ENCODE measurements around the gene TPCN2. TPM values are rescaled to one million over a fixed set of nuclear protein-coding genes. Genes with fewer than 3 reads are reported as not detected.

The TPCN2 gene
- total and polyA plus RNA-seq, 9 of the 15 experiments (the other 6 are each of a cell fraction or from before 2014, with no cell fraction given) = 0.66 to 10.2 (median 4.6) TPM

DNA sequence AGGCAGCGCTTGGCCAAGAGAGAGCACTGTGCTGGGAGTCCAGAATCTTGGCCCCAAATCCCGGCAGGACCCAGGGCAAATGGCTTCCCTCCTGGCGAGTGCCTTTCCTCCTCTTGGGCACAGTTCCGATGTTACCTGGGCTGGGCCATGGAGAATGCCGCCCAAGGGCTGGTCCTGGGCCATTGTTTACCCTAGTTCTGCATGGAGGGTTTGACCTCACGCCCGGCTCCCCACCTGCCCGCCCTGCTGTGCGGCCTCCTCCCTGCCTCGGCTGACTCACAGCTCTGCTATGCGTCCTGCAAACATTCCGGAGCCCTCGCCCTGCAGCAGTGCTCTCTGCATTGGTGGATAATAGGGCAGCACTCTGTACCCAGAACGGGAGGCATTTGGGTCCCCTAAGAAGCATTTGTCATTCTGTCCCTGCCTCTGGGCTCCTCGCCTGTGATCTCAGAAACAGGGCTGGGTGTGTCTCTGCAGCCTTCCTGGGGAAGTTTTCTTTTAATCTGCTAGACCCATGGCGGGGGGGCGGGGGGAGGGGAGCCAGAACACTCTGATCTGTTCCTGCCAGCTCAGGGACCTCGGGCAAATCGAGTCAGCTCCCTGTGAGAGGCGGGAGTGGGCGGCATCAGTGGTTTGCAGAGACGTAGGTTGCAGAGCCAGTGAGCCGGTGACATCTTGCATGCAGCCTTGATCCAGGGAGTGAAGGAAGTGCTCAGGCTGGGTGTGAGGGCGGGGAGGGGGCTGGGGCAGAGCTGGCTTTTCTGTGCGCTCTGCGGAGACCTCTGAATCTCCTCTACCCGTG is 74.1 kb downstream of the TPCN2 start (continued):
- no peak for TF ChIP-seq ZNF280B (CRISPR knock-in tag; IDR thresholded peaks at IDR 0.05)

DNA sequence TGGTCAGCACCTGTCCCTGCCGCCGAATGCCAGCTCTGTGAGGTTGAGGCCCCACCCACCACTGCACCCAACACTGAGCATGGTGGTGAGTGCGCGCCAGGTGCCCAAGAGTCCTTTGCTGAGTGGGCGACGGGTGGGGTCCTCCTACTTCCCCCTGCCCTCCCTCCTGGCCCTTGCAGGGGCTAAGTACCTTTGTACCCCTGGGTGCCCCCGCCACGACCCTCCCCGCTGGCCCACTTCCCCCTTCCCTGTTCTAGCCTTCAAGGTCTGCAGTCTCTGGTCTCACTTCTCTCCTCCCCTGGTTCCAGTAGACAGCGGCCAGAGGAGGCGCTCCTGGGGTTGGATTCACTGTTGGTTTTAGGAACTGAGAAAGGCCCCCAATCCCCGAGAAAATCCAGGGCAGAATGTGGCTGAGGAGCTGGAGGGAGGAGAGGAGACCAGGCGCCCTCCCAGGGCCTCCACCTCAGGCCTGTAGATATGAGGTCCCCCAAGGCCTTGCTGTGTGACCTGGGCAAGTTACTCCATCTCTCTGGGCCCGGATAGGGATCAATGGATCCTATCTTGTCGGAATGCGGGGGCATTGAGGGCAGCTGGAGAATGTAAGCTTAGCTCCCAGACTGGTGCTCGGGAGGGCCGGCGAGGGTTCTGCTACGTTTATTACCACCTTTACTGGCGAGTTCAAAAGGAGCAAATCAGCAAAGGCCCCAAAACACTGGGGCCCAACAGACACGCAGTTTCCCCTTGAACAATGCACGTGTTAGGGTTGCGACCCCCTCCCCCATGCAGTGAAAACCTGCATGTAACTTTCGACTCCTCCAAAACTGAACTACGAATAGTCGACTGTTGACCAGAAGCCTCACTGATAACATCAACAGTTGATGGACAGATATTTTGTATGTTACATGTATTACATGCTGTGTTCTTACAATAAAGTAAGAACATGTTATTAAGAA is 75.1 kb downstream of the TPCN2 start:
- no peaks in the 10 kb centered on the region for H3K9me1 ChIP-seq (ENCODE audit: control insufficient read depth, insufficient read depth, low read length)
- CTCF ChIA-PET (ENCODE audit: low intra/inter-chr PET ratio) = no interaction called here
- in situ Hi-C loops (cut with MboI) (no loop called here), intact Hi-C loops (cut with micrococcal nuclease) (no loop called here)
- TF ChIP-seq, protein P1, sequence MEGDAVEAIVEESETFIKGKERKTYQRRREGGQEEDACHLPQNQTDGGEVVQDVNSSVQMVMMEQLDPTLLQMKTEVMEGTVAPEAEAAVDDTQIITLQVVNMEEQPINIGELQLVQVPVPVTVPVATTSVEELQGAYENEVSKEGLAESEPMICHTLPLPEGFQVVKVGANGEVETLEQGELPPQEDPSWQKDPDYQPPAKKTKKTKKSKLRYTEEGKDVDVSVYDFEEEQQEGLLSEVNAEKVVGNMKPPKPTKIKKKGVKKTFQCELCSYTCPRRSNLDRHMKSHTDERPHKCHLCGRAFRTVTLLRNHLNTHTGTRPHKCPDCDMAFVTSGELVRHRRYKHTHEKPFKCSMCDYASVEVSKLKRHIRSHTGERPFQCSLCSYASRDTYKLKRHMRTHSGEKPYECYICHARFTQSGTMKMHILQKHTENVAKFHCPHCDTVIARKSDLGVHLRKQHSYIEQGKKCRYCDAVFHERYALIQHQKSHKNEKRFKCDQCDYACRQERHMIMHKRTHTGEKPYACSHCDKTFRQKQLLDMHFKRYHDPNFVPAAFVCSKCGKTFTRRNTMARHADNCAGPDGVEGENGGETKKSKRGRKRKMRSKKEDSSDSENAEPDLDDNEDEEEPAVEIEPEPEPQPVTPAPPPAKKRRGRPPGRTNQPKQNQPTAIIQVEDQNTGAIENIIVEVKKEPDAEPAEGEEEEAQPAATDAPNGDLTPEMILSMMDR (IDR thresholded peaks at IDR 0.05 in 2 of 3, conservative IDR thresholded peaks at IDR 0.05 in 1 of 3; ENCODE audit: insufficient read depth in 2 of 3, low read depth in 1 of 3, low read length in 3 of 3) = peak in 2 of 3 experiments; percentile 2 to 15; a peak in 1 of 6 replicates
- TF ChIP-seq, protein P2, sequence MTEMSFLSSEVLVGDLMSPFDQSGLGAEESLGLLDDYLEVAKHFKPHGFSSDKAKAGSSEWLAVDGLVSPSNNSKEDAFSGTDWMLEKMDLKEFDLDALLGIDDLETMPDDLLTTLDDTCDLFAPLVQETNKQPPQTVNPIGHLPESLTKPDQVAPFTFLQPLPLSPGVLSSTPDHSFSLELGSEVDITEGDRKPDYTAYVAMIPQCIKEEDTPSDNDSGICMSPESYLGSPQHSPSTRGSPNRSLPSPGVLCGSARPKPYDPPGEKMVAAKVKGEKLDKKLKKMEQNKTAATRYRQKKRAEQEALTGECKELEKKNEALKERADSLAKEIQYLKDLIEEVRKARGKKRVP (CRISPR knock-in tag; IDR thresholded peaks at IDR 0.05) = no peak
- TF ChIP-seq PURB (CRISPR knock-in tag; IDR thresholded peaks at IDR 0.05; ENCODE audit: low read depth) = no peak
- H3K27me3 ChIP-seq (ENCODE audit: control insufficient read depth in 2 of 2, insufficient read depth in 2 of 2, low read length in 2 of 2) = peaks cover 18 to 58% of the 10 kb centered on the region in 2 experiments; a peak in 4 of 5 replicates
- no peak overlapping the region for H3K4me3 ChIP-seq
- no peak for DNase-seq (ENCODE audit: extremely low read depth in 1 of 4, low spot score in 3 of 4)
- peak; percentile 32 for FAIRE-seq
- H3K4me1 ChIP-seq (replicated peaks in 1 of 2; ENCODE audit: control insufficient read depth in 2 of 2, insufficient read depth in 2 of 2, low read length in 2 of 2) = peaks cover 0 to 17% of the 10 kb centered on the region in 2 experiments; a peak in 2 of 5 replicates
- whole genome bisulfite sequencing (ENCODE audit: insufficient coverage, low coverage, missing lambda C conversion rate) = 33% methylated on average over 25 of the region's 27 CpGs
- H3K4me2 ChIP-seq (ENCODE audit: insufficient read depth, low read length) = no peak overlapping the region
- H3K27ac ChIP-seq (ENCODE audit: extremely low read depth, low read depth, low read length) = no peak overlapping the region
- POLR2A ChIA-PET = no interaction called here
- no peaks in the 10 kb centered on the region for H3K79me2 ChIP-seq (ENCODE audit: control insufficient read depth, insufficient read depth, low read length)
- H2AFZ ChIP-seq (ENCODE audit: low read depth, low read length) = no peak overlapping the region
- BruUV-seq (replicated peaks) = no TSS peak
- H3K9me3 ChIP-seq (replicated peaks; ENCODE audit: control insufficient read depth, insufficient read depth, low read depth, low read length) = peaks cover 3% of the 10 kb centered on the region; the same call in 1 of the 2 replicates
- ATAC-seq = no peak
- no peaks in the 10 kb centered on the region for H3K36me3 ChIP-seq (ENCODE audit: control insufficient read depth, insufficient read depth, low read length)
- 0 out of 2 replicates have a peak, but pooled peaks cover 5% of the 10 kb centered on the region for H4K20me1 ChIP-seq (replicated peaks; ENCODE audit: control insufficient read depth, insufficient read depth, low read length)
- no peak overlapping the region for H3K9ac ChIP-seq (ENCODE audit: insufficient read depth in 1 of 2, low read depth in 2 of 2, low read length in 2 of 2)

All from K562 (cell line).